HepG2 (cell line): ENCODE measurements around the gene YIPF4. TPM values are rescaled to one million over a fixed set of nuclear protein-coding genes. Genes with fewer than 3 reads are reported as not detected.

Experiments
- ELF3 ChIP-seq: IDR thresholded peaks from 2 replicates; pipeline ENCODE4 v1.6.1; 2016; ENCODE audit warnings: missing genetic modification reagents, missing compliant biosample characterization
- KLF13 ChIP-seq: sonication (generic); formaldehyde crosslinking; IDR thresholded peaks from 2 replicates; pipeline ENCODE4 v1.4.0; 2020; ENCODE audit warnings: mild to moderate bottlenecking, missing genetic modification reagents
- MAFG ChIP-seq: sonication (generic); formaldehyde crosslinking; IDR thresholded peaks from 2 replicates; pipeline ENCODE4 v1.5.1; 2020; ENCODE audit warnings: mild to moderate bottlenecking, missing genetic modification reagents
- MAFK ChIP-seq, 2 experiments: IDR thresholded peaks in 1 of 2; conservative IDR thresholded peaks in 1 of 2; 2 replicates each; pipeline ENCODE4 v1.6.1; 2011; ENCODE audit warnings: improper control_type of control experiment in 2 of 2, low read length in 2 of 2
- NFE2 ChIP-seq: sonication (generic); formaldehyde crosslinking; IDR thresholded peaks from 2 replicates; pipeline ENCODE4 v1.4.0; 2020; ENCODE audit warnings: missing genetic modification reagents
- PLRG1 ChIP-seq: fragments of 450-650 bp; conservative IDR thresholded peaks from 2 replicates; pipeline ENCODE4 v1.6.1; 2016
- PRDM10 ChIP-seq: sonication (generic); formaldehyde crosslinking; IDR thresholded peaks from 2 replicates; pipeline ENCODE4 v1.4.0; 2020; ENCODE audit warnings: low read depth, missing genetic modification reagents
- SRSF1 ChIP-seq: fragments of 200-400 bp; formaldehyde crosslinking; optimal IDR thresholded peaks from 2 replicates; pipeline ENCODE3; 2017; ENCODE audit warnings: mild to moderate bottlenecking, low read depth, low read length, moderate library complexity
- ZHX2 ChIP-seq, 2 experiments: sonication (generic) in 1 of 2; formaldehyde crosslinking in 1 of 2; IDR thresholded peaks; 2 replicates each; pipeline versions ENCODE4 v1.6.1 to v1.9.0; 2014 to 2022; ENCODE audit warnings: antibody characterized with exemption in 1 of 2, borderline replicate concordance in 1 of 2, inconsistent platforms in 1 of 2, low read depth in 1 of 2, missing genetic modification reagents in 1 of 2
- ZKSCAN8 ChIP-seq: IDR thresholded peaks from 2 replicates; pipeline ENCODE4 v1.6.1; 2016; ENCODE audit warnings: borderline replicate concordance, missing genetic modification reagents, missing compliant biosample characterization
- ZNF143 ChIP-seq: sonication (generic); formaldehyde crosslinking; IDR thresholded peaks from 2 replicates; pipeline ENCODE4 v1.4.0; 2020; ENCODE audit warnings: missing genetic modification reagents
- ZNF256 ChIP-seq: sonication (generic); formaldehyde crosslinking; conservative IDR thresholded peaks from 2 replicates; pipeline ENCODE4 v1.4.0; 2020; ENCODE audit warnings: missing genetic modification reagents
- ZNF274 ChIP-seq: sonication (generic); formaldehyde crosslinking; IDR thresholded peaks from 2 replicates; pipeline ENCODE4 v1.5.1; 2020; ENCODE audit warnings: mild to moderate bottlenecking, missing genetic modification reagents
- ZNF414 ChIP-seq: sonication (generic); formaldehyde crosslinking; IDR thresholded peaks from 2 replicates; pipeline ENCODE4 v1.5.0; 2020; ENCODE audit warnings: missing genetic modification reagents
- ZNF512 ChIP-seq: sonication (generic); formaldehyde crosslinking; IDR thresholded peaks from 2 replicates; pipeline ENCODE4 v1.4.0; 2020; ENCODE audit warnings: mild to moderate bottlenecking, missing genetic modification reagents
- ZSCAN5A ChIP-seq: sonication (generic); formaldehyde crosslinking; IDR thresholded peaks from 2 replicates; pipeline ENCODE4 v1.8.0; 2022; ENCODE audit warnings: mild to moderate bottlenecking, missing genetic modification reagents, borderline replicate concordance
- polyA plus RNA-seq, 8 experiments: library from polyadenylated mRNA; depleted of rRNA in 3 of 8; stranded (reverse) in 7 of 8; unstranded in 1 of 8; fragments of >200 nt; fragmentation: Illumina TruSeq in 4 of 8; extraction: Trizol in 4 of 8; gene quantifications; 2 replicates each; pipeline versions ENCODE4 v1.2.1 to v1.2.3, GENCODE V29; 2011 to 2016; ENCODE audit warnings: low read depth in 4 of 8, missing spikeins in 1 of 8, mixed read lengths in 1 of 8; ENCODE audit not compliant: insufficient read depth in 1 of 8
- total RNA-seq, 5 experiments: library from RNA; depleted of rRNA; stranded (reverse); fragments of >200 nt; fragmentation: Illumina TruSeq; extraction: Trizol; gene quantifications; 2 replicates each; pipeline ENCODE4 v1.2.3, GENCODE V29; 2016; ENCODE audit warnings: low read depth in 1 of 5

The YIPF4 gene
- total and polyA plus RNA-seq, 2 of the 13 experiments (the other 11 are each of a cell fraction or from before 2014, with no cell fraction given): 19.0 to 43.9 TPM

- no peak for TF ChIP-seq ZHX2 (IDR thresholded peaks at IDR 0.05; ENCODE audit: low read depth)
- no peak for TF ChIP-seq ZHX2 (CRISPR knock-in tag; IDR thresholded peaks at IDR 0.05; ENCODE audit: borderline replicate concordance)
- TF ChIP-seq NFE2 (CRISPR knock-in tag): no peak
- TF ChIP-seq ZKSCAN8 (CRISPR knock-in tag): no peak; the same call in 1 of the 2 replicates
- TF ChIP-seq KLF13 (CRISPR knock-in tag): no peak
- no peak for TF ChIP-seq MAFK (conservative IDR thresholded peaks at IDR 0.05 in 1 of 2, IDR thresholded peaks at IDR 0.05 in 1 of 2; ENCODE audit: low read length in 2 of 2)
- TF ChIP-seq ZSCAN5A (CRISPR knock-in tag): no peak
- TF ChIP-seq PRDM10 (CRISPR knock-in tag): no peak
- no peak for TF ChIP-seq ZNF256 (CRISPR knock-in tag)
- no peak for TF ChIP-seq ELF3
- TF ChIP-seq PLRG1: no peak
- TF ChIP-seq ZNF512: no peak
- no peak for TF ChIP-seq MAFG (CRISPR knock-in tag)
- peak; percentile 16; the same call in 1 of the 2 replicates for TF ChIP-seq ZNF414
- no peak for TF ChIP-seq ZNF143
- TF ChIP-seq ZNF274 (CRISPR knock-in tag): no peak
- no peak for TF ChIP-seq SRSF1
These were observed 386 bp upstream of the YIPF4 start (continued) for GRCh38 chr2:32277363-32277673.
